ENCODE measurements around the gene FMNL2.

FMNL2 gene

DNA sequence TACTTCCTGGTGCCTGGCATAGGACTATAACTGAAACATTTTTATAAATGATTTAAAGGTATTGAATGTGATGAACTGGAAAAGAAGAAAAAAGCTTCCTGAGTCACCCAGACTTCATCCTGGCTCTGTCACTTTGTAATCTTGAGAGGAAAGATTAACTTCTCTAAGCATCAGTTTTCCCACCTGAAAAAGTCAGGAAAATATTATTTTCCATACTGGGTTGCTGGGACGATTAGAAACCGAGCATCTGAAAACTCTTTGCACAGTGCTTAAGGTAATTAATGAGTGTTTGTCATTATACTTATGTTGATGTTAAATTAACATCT, 71.8 kb downstream of the FMNL2 start:
- no peak for DNase-seq (ENCODE audit: low read depth)
- TF ChIP-seq, protein P1, sequence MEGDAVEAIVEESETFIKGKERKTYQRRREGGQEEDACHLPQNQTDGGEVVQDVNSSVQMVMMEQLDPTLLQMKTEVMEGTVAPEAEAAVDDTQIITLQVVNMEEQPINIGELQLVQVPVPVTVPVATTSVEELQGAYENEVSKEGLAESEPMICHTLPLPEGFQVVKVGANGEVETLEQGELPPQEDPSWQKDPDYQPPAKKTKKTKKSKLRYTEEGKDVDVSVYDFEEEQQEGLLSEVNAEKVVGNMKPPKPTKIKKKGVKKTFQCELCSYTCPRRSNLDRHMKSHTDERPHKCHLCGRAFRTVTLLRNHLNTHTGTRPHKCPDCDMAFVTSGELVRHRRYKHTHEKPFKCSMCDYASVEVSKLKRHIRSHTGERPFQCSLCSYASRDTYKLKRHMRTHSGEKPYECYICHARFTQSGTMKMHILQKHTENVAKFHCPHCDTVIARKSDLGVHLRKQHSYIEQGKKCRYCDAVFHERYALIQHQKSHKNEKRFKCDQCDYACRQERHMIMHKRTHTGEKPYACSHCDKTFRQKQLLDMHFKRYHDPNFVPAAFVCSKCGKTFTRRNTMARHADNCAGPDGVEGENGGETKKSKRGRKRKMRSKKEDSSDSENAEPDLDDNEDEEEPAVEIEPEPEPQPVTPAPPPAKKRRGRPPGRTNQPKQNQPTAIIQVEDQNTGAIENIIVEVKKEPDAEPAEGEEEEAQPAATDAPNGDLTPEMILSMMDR (IDR thresholded peaks at IDR 0.05; ENCODE audit: insufficient read depth, low read depth, low read length, missing control alignments), result no peak
- peak overlapping the region; percentile 62 for H3K4me3 ChIP-seq (ENCODE audit: low read depth, low read length)

DNA sequence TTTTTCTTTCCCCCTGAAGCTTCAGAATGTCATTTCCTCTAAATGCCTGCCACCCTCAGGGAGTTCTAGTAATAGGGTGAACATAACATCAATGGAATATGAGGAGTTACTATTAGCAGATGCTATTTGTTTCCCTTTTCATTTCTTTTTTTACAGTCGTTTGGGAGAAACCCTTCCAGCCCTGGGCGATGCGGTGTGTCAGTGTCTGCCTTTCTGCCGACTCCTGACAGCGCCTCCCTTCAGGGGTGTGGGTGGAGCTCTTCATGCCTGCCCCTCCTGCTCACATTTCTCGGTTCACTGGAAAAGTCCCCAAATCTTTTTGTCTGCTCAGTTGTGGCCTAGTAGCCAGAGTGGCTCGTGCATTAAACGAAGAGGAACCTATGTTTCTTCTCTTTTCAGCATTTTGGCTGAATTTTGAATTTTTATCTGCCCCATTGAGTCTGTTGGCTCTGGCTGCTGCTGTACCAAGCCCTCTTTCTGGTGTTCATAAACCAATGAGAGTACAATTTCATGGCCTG, 72.3 kb downstream of the FMNL2 start:
- peak overlapping the region; percentile 62 for H3K4me3 ChIP-seq (ENCODE audit: low read depth, low read length)
- DNase-seq (ENCODE audit: low read depth), result peak; percentile 84
- TF ChIP-seq, protein P1 (IDR thresholded peaks at IDR 0.05; ENCODE audit: insufficient read depth, low read depth, low read length, missing control alignments), result no peak

DNA sequence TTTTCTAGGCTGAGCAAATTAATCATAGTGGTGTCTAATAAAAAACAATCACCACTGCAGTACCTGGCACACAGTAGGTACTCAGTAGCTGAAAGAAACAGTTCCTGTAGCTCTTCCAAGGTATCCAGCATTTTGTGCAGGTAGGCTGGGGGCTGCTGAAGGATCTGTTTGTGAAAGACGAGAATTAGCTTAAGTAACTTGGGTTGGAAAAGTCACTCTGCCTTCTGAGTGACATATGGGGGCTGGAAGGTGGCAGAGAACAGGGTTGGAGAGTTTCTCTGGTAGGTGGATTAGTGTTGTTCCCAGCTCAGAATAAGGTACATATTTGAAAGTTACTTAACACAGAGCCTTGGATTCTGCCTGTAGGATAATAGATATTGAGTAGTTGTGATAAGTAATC, 72.8 kb downstream of the FMNL2 start:
- H3K4me3 ChIP-seq (ENCODE audit: low read depth, low read length), result peak overlapping the region; percentile 62
- DNase-seq (ENCODE audit: low read depth), result no peak
- TF ChIP-seq, protein P1 (IDR thresholded peaks at IDR 0.05; ENCODE audit: insufficient read depth, low read depth, low read length, missing control alignments), result no peak

DNA sequence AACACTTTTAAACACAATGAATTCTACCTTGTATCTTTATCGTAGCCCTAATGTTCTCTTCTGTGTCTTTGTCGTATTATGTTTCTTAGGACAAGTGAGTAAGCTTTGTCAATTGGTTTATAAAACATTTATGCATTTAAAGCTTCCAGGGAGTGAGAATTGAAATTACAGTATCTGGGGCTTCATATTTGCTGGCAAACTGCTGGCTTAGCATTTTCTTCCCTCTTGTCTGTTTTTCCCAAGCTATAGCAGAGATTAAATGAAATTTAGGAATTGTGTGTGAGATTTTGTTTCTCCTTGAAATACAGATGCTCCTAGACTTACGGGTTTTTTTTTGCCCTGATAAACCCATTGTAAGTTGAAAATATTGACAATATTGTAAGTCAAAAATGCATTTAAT, 73.3 kb downstream of the FMNL2 start:
- no peak for DNase-seq (ENCODE audit: low read depth)
- TF ChIP-seq, protein P1 (IDR thresholded peaks at IDR 0.05; ENCODE audit: insufficient read depth, low read depth, low read length, missing control alignments), result no peak
- H3K4me3 ChIP-seq (ENCODE audit: low read depth, low read length), result no peak overlapping the region

DNA sequence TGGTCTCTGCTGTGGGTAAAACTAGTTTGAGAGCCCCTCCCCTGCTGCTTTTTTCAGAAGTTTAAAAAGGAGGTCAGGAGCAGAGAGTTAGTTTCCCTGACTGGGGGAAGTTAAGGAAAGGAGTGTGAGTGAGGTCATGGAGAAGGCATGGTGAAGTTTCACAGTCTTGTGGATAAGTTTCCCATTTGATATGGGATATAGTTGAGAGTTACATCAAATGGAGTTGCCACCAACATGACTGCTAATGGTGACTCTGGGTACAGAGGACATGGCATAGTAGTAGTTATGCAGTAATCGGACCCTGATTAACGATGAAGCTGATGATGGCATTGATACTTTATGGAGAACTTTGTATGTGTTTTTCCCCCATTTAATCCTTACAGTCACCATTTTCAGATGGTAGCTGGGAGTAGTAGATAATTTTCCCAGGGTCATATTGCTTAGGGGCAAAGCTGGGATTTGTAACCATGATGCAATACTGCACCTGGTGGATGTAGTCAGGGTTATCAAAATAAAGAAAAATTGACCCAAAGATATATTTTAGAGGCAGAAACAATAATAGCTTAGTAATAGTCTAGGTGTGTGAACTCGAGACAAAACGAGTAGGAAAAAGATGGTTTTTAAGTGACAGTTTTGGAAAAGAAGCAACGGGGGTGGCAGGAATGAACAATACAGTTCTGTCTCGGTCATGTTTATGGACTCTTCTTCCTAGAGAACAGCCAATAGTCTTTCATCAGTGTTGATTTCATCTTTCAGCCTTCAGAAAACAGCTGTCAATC, 74.6 kb downstream of the FMNL2 start:
- no peak overlapping the region for H3K4me3 ChIP-seq (ENCODE audit: low read depth, low read length)
- TF ChIP-seq, protein P1 (IDR thresholded peaks at IDR 0.05; ENCODE audit: insufficient read depth, low read depth, low read length, missing control alignments), result no peak
- DNase-seq (ENCODE audit: low read depth), result no peak

DNA sequence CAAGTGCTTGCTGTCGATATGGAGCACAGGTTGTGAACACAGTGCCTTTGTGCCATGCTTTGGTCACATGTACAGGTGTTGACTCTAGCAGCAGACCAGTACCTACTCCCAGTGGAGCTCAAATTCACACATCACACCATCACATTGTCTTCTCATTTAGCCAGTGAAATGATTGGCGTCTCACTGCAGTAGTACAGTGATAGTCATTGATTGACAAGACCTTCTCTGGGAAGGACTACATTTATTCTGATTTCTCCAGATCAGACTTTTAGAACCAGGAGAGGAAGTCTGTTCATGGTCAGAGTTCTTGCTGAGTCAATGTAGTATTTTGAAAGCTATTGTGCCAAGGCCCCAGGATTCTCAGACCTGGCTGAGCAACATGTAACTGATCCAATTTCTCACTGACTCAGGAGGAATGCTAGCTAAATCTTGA, 75.2 kb downstream of the FMNL2 start:
- no peak overlapping the region for H3K4me3 ChIP-seq (ENCODE audit: low read depth, low read length)
- TF ChIP-seq, protein P1 (IDR thresholded peaks at IDR 0.05; ENCODE audit: insufficient read depth, low read depth, low read length, missing control alignments), result no peak
- no peak for DNase-seq (ENCODE audit: low read depth)

DNA sequence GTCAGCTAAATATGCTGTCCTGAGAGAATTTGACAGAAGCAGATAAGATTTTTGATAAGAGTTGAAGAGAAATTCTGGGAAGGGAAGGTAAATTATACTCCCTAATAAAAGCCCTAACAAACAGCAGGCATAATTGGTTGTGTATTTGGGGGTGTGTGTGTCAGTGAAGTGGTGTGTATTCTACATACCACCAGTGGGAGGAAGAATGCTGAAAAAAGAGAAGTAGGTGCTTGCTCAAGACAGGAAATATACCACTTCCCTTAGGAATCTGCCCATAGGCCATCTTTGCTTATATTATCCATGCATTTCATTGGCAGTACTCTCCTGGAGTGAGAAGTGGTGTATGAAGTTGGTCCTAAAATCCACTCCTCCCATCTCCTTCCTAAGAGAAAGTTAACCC, 76.2 kb downstream of the FMNL2 start:
- DNase-seq (ENCODE audit: low read depth), result no peak
- TF ChIP-seq, protein P1 (IDR thresholded peaks at IDR 0.05; ENCODE audit: insufficient read depth, low read depth, low read length, missing control alignments), result no peak
- H3K4me3 ChIP-seq (ENCODE audit: low read depth, low read length), result no peak overlapping the region
